ENCODE results near the gene MOCS1. TPM values are rescaled to one million over a fixed set of nuclear protein-coding genes. Genes with fewer than 3 reads are reported as not detected.

Gene MOCS1
- total and polyA plus RNA-seq, 9 of the 15 experiments (the other 6 are each of a cell fraction or from before 2014, with no cell fraction given), result 0.69 to 12.7 (median 8.7) TPM

DNA sequence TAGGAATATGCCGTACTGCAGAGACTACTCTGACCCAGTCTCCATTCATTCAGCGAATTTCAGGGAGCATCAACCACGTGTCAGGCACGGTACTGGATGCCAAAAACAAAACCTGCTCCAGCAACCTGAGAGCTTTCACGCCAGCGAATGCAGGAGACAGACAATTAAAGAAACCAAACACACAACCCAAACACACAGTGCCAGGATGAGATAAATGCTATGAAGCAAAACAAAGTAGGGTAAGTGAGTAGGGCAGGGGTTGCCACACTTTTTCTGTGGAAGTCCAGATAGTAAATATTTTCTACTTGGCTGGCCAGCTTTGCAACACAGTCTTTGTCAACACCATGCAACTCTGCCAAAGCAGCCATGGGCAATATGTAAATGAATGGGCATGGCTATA, 10.0 kb downstream of the MOCS1 start:
- H3K9me1 ChIP-seq (ENCODE audit: control insufficient read depth, insufficient read depth, low read length), result no peaks in the 10 kb centered on the region
- intact Hi-C loops (cut with micrococcal nuclease), result no loop called here
- BruUV-seq (replicated peaks), result no TSS peak
- TF ChIP-seq NCOA2 (IDR thresholded peaks at IDR 0.05; ENCODE audit: partially characterized antibody in 2 of 2), result no peak
- TF ChIP-seq NR1H2 (CRISPR knock-in tag; IDR thresholded peaks at IDR 0.05), result no peak
- TF ChIP-seq HDAC8 (tag; IDR thresholded peaks at IDR 0.05), result no peak
- TF ChIP-seq, protein P1, sequence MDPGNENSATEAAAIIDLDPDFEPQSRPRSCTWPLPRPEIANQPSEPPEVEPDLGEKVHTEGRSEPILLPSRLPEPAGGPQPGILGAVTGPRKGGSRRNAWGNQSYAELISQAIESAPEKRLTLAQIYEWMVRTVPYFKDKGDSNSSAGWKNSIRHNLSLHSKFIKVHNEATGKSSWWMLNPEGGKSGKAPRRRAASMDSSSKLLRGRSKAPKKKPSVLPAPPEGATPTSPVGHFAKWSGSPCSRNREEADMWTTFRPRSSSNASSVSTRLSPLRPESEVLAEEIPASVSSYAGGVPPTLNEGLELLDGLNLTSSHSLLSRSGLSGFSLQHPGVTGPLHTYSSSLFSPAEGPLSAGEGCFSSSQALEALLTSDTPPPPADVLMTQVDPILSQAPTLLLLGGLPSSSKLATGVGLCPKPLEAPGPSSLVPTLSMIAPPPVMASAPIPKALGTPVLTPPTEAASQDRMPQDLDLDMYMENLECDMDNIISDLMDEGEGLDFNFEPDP (CRISPR knock-in tag; IDR thresholded peaks at IDR 0.05), result no peak
- no peak for TF ChIP-seq ZBTB5 (IDR thresholded peaks at IDR 0.05)
- TF ChIP-seq IFI16 (CRISPR knock-in tag; IDR thresholded peaks at IDR 0.05), result no peak
- no peak for TF ChIP-seq ZBTB2 (IDR thresholded peaks at IDR 0.05)
- no peak for TF ChIP-seq MXI1 (IDR thresholded peaks at IDR 0.05; ENCODE audit: low read depth, low read length)
- no peak for TF ChIP-seq REST (IDR thresholded peaks at IDR 0.05; ENCODE audit: borderline replicate concordance)
- TF ChIP-seq REST (CRISPR knock-in tag; IDR thresholded peaks at IDR 0.05; ENCODE audit: low read depth), result no peak
- TF ChIP-seq ARHGAP35 (IDR thresholded peaks at IDR 0.05; ENCODE audit: partially characterized antibody), result no peak

More for the DNA sequence above, 10.0 kb downstream of the MOCS1 start:
- in situ Hi-C loops (cut with MboI), result no loop called here
- ChIA-PET CTCF (ENCODE audit: low intra/inter-chr PET ratio) (no interaction called here), POLR2A (no interaction called here)
- Histone ChIP-seq H2AFZ (ENCODE audit: low read depth, low read length) (no peak overlapping the region), H3K36me3 (ENCODE audit: control insufficient read depth, insufficient read depth, low read length) (peaks cover 6% of the 10 kb centered on the region; the same call in 1 of the 3 replicates), H4K20me1 (replicated peaks; ENCODE audit: control insufficient read depth, insufficient read depth, low read length) (no peaks in the 10 kb centered on the region; the same call in 1 of the 2 replicates), H3K9me3 (replicated peaks; ENCODE audit: control insufficient read depth, insufficient read depth, low read depth, low read length) (peaks cover 5% of the 10 kb centered on the region), H3K4me2 (ENCODE audit: insufficient read depth, low read length) (no peak overlapping the region), H3K27ac (ENCODE audit: extremely low read depth, low read depth, low read length) (no peak overlapping the region), H3K27me3 (ENCODE audit: control insufficient read depth in 2 of 2, insufficient read depth in 2 of 2, low read length in 2 of 2) (no peaks in the 10 kb centered on the region; a peak in 1 of 5 replicates), H3K79me2 (ENCODE audit: control insufficient read depth, insufficient read depth, low read length) (no peaks in the 10 kb centered on the region), H3K4me1 (replicated peaks in 1 of 2; ENCODE audit: control insufficient read depth in 2 of 2, insufficient read depth in 2 of 2, low read length in 2 of 2) (no peaks in the 10 kb centered on the region), H3K9ac (ENCODE audit: insufficient read depth in 1 of 2, low read depth in 2 of 2, low read length in 2 of 2) (no peak overlapping the region), H3K4me3 (no peak overlapping the region)
- no peak for ATAC-seq
- no peak for DNase-seq (ENCODE audit: extremely low read depth in 1 of 4, low spot score in 3 of 4)
- WGBS (ENCODE audit: insufficient coverage, low coverage, missing lambda C conversion rate), result 16% methylated on average over 6 of the region's 6 CpGs
- no peak for FAIRE-seq
